Peyer's patch (tissue), 4 donors: ENCODE results near the gene ZNF625. TPM values are rescaled to one million over a fixed set of nuclear protein-coding genes. Genes with fewer than 3 reads are reported as not detected.
"Not testable (repeated sequence)": the region's sequence is repeated elsewhere in the genome, so short reads cannot be mapped to it uniquely, and the experiment has no call there.

Experiments used
- DNase-seq, 3 donors: peaks; one replicate each; pipeline ENCODE4 v3.0.0-alpha.2; 2017 to 2019
- H3K27ac ChIP-seq, 4 donors: fragments of 200-600 bp; sonication (generic); one replicate each; pipeline ENCODE4 v1.5.1; 2016 to 2019
- H3K27me3 ChIP-seq, 2 donors: fragments of 200-600 bp; sonication (generic); one replicate each; pipeline ENCODE4 v1.5.1; 2019
- H3K36me3 ChIP-seq, 3 donors: fragments of 200-600 bp; sonication (generic); one replicate each; pipeline ENCODE4 v1.5.1; 2016 to 2019
- H3K4me1 ChIP-seq, 4 donors: fragments of 200-600 bp; sonication (generic); one replicate each; pipeline ENCODE4 v1.5.1; 2016 to 2019
- H3K4me3 ChIP-seq, 4 donors: fragments of 200-600 bp; sonication (generic); 1 replicate in 3 of 4; 2 replicates in 1 of 4; pipeline ENCODE4 v1.5.1; 2016 to 2019; ENCODE audit warnings: mild to moderate bottlenecking in 1 of 4
- H3K9me3 ChIP-seq, 4 donors: fragments of 200-600 bp; sonication (generic); one replicate each; pipeline ENCODE4 v1.5.1; 2016 to 2019; ENCODE audit warnings: mild to moderate bottlenecking in 1 of 4
- POLR2A ChIP-seq, 2 donors: fragments of 450-650 bp; IDR thresholded peaks; one replicate each; pipeline ENCODE4 v1.5.1; 2017; ENCODE audit warnings: antibody characterized with exemption in 2 of 2, mild to moderate bottlenecking in 2 of 2, moderate library complexity in 2 of 2
- small RNA-seq, 2 donors: library from RNA; depleted of rRNA; stranded (forward); fragments of <200 nt; gene quantifications; one replicate each; pipeline ENCODE3, GENCODE V24; 2016
- total RNA-seq, 4 donors: library from RNA; depleted of rRNA; stranded (reverse); fragments of >200 nt; gene quantifications; one replicate each; pipeline ENCODE4 v1.1.0, GENCODE V29; 2016
- TF ChIP-seq, protein P1 (sequence below), 6 experiments: fragments of 450-650 bp in 4 of 6; fragments of 200-600 bp in 2 of 6; sonication (generic) in 1 of 6; IDR thresholded peaks; one replicate each; pipeline ENCODE4 v1.5.1; 2017 to 2019; ENCODE audit warnings: antibody characterized with exemption in 6 of 6, mild to moderate bottlenecking in 3 of 6, moderate library complexity in 1 of 6

ZNF625 gene
- total RNA-seq, 4 donors from 2014 or later, result 1.7 to 5.8 (median 3.9) TPM

DNA sequence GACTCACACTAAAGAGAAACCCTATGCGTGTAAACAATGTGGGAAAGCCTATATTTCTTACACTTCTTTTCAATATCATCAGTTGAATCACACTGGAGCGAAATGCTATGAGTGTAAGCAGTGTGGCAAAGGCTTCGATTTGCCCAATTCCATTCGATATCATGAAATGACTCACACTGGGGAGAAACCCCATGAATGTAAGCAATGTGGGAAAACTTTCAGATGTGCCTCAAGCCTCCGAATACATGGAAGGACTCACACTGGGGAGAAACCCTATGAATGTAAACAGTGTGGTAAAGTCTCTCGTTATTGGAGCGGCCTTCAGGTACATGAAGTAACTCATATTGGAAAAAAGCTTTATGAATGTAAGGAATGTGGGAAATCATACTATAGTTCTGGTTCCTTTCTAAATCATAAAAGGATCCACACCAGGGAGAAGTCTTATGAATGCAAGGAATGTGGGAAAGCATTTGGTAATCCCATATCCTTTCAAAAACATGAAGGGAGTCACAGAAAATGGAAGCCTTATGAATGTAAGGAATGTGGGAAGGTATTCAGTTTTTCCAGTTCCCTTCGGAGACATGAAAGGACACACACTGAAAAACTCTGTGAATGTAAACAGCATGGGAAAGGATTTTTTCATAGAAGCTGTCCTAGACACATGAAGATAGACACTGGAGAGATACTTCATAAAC, 44.4 kb downstream of the ZNF625 start:
- H3K4me3 ChIP-seq, result no peak overlapping the region
- H3K4me1 ChIP-seq, result no peaks in the 10 kb centered on the region
- TF ChIP-seq POLR2A (IDR thresholded peaks at IDR 0.05), result no peak
- TF ChIP-seq, protein P1, sequence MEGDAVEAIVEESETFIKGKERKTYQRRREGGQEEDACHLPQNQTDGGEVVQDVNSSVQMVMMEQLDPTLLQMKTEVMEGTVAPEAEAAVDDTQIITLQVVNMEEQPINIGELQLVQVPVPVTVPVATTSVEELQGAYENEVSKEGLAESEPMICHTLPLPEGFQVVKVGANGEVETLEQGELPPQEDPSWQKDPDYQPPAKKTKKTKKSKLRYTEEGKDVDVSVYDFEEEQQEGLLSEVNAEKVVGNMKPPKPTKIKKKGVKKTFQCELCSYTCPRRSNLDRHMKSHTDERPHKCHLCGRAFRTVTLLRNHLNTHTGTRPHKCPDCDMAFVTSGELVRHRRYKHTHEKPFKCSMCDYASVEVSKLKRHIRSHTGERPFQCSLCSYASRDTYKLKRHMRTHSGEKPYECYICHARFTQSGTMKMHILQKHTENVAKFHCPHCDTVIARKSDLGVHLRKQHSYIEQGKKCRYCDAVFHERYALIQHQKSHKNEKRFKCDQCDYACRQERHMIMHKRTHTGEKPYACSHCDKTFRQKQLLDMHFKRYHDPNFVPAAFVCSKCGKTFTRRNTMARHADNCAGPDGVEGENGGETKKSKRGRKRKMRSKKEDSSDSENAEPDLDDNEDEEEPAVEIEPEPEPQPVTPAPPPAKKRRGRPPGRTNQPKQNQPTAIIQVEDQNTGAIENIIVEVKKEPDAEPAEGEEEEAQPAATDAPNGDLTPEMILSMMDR (IDR thresholded peaks at IDR 0.05), result no peak
- H3K27ac ChIP-seq, result no peak overlapping the region
- peaks cover 0 to 3% (median 0%) of the 10 kb centered on the region in 4 donors for H3K9me3 ChIP-seq
- DNase-seq, result no peak
- H3K36me3 ChIP-seq, result no peaks in the 10 kb centered on the region
- H3K27me3 ChIP-seq, result no peaks in the 10 kb centered on the region

DNA sequence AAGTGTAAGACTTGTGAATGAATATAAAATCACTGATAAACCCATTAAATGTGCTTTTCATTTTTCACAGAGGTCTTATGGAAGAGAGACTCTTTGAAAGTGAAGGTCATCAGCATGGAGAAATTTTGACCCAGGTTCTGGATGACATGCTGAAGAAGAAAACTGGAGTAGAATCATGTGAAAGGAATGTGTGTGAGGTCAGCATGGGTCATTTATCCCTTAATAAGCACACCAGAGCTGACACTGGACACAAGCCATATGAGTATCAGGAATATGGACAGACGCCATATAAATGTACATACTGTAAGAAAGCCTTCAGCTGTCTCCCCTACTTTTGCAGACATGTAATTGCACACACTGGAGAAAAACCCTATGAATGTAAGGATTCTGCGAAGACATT, 45.4 kb downstream of the ZNF625 start:
- no peaks in the 10 kb centered on the region for H3K27me3 ChIP-seq
- peaks cover 0 to 3% (median 0%) of the 10 kb centered on the region in 4 donors for H3K9me3 ChIP-seq
- H3K36me3 ChIP-seq, result no peaks in the 10 kb centered on the region
- no peak overlapping the region for H3K27ac ChIP-seq
- no peak for DNase-seq
- TF ChIP-seq POLR2A (IDR thresholded peaks at IDR 0.05), result no peak
- TF ChIP-seq, protein P1 (IDR thresholded peaks at IDR 0.05), result no peak
- no peaks in the 10 kb centered on the region for H3K4me1 ChIP-seq
- no peak overlapping the region for H3K4me3 ChIP-seq

GRCh38 chr19:12103909-12104308, 52.6 kb downstream of the ZNF625 start:
- DNase-seq, H3K36me3 ChIP-seq: not testable (repeated sequence)

DNA sequence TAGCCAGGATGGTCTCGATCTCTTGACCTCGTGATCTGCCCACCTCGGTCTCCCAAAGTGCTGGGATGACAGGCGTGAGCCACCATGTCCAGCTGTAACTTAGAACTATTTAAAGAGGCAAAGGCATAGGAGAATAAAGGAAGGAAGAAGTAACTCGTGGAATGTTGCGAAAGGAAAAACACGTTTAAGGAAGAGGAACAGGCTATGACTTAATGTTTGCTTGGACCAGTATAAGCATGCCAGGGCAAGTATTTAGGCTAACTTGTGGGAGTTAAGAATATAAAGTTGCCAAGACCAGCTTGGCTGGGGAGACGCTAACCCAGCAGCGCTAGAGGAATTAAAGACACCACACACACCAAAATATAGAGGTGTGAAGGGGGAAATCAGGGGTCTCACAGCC, 58.5 kb downstream of the ZNF625 start:
- H3K4me1 ChIP-seq, result peaks cover 0 to 3% (median 0%) of the 10 kb centered on the region in 4 donors
- H3K4me3 ChIP-seq, result no peak overlapping the region
- H3K9me3 ChIP-seq, result no peaks in the 10 kb centered on the region
- DNase-seq, result no peak
- H3K27me3 ChIP-seq, result no peaks in the 10 kb centered on the region
- no peak for TF ChIP-seq POLR2A (IDR thresholded peaks at IDR 0.05)
- TF ChIP-seq, protein P1 (IDR thresholded peaks at IDR 0.05), result no peak
- H3K36me3 ChIP-seq, result no peaks in the 10 kb centered on the region
- H3K27ac ChIP-seq, result no peak overlapping the region

More at GRCh38 chr19:12103909-12104308, 52.6 kb downstream of the ZNF625 start:
- H3K9me3 ChIP-seq, H3K4me3 ChIP-seq, H3K27me3 ChIP-seq, H3K4me1 ChIP-seq, H3K27ac ChIP-seq: not testable (repeated sequence)

GRCh38 chr19:12095111-12095790, 61.3 kb downstream of the ZNF625 start:
- no peaks in the 10 kb centered on the region for H3K27me3 ChIP-seq
- H3K4me3 ChIP-seq, result no peak overlapping the region
- TF ChIP-seq POLR2A (IDR thresholded peaks at IDR 0.05), result no peak
- TF ChIP-seq, protein P1 (IDR thresholded peaks at IDR 0.05), result no peak
- DNase-seq, result no peak
- no peaks in the 10 kb centered on the region for H3K36me3 ChIP-seq
- H3K9me3 ChIP-seq, result no peaks in the 10 kb centered on the region
- no peak overlapping the region for H3K27ac ChIP-seq
- H3K4me1 ChIP-seq, result peaks cover 0 to 16% (median 2%) of the 10 kb centered on the region in 4 donors

Small RNA genes within 50 kb of the gene (small RNA-seq; reads per million reads assigned to genes)
- 0 reads per million in 2 donors for gene RNA5SP467

Other genes starting within 250 kb of the ZNF625 start
- gene ZNF700, start 231.6 kb downstream of the ZNF625 start, total RNA-seq, result 10 to 100 TPM; 31.5 to 37.8 (median 34.7) TPM
- gene ZNF763, start 191.7 kb downstream of the ZNF625 start, total RNA-seq, result 10 to 100 TPM in 1 of 4 donors, 1 to 10 TPM in 3; 4.1 to 18.6 (median 8.3) TPM
- 1 to 10 TPM in 2 of 4 donors, under 1 TPM in 1, not detected in 1; 0.35 to 3.5 (median 1.7) TPM for gene ZNF433, start 121.1 kb downstream of the ZNF625 start, total RNA-seq
- not detected for gene ZNF878, start 103.8 kb downstream of the ZNF625 start, total RNA-seq
- 10 to 100 TPM in 1 of 4 donors, 1 to 10 TPM in 3; 7.0 to 16.5 (median 9.6) TPM for gene ZNF844, start 92.0 kb downstream of the ZNF625 start, total RNA-seq
- gene ZNF20, start 16.4 kb downstream of the ZNF625 start, total RNA-seq, result 1 to 10 TPM in 3 of 4 donors, under 1 TPM in 1; 0.88 to 9.5 (median 7.6) TPM
- 10 to 100 TPM in 2 of 4 donors, 1 to 10 TPM in 2; 6.4 to 26.4 (median 9.8) TPM for gene ZNF136, start 6.4 kb upstream of the ZNF625 start, total RNA-seq
- gene ZNF44, start 138.1 kb upstream of the ZNF625 start, total RNA-seq, result 10 to 100 TPM; 16.6 to 33.8 (median 26.6) TPM
- 1 to 10 TPM; 1.8 to 9.1 (median 4.1) TPM for gene ZNF563, start 176.9 kb upstream of the ZNF625 start, total RNA-seq
- gene ZNF442, start 208.9 kb upstream of the ZNF625 start, total RNA-seq, result 10 to 100 TPM in 1 of 4 donors, 1 to 10 TPM in 2, under 1 TPM in 1; 0.70 to 13.2 (median 1.4) TPM
- gene ZNF799, start 244.5 kb upstream of the ZNF625 start, total RNA-seq, result 10 to 100 TPM in 1 of 4 donors, 1 to 10 TPM in 3; 5.1 to 17.3 (median 7.9) TPM